ENCODE data around the gene DNAJB6. TPM values are rescaled to one million over a fixed set of nuclear protein-coding genes. Genes with fewer than 3 reads are reported as not detected.

DNAJB6 gene
- total RNA-seq, 1 experiment from 2014 or later, result 201 TPM

DNA sequence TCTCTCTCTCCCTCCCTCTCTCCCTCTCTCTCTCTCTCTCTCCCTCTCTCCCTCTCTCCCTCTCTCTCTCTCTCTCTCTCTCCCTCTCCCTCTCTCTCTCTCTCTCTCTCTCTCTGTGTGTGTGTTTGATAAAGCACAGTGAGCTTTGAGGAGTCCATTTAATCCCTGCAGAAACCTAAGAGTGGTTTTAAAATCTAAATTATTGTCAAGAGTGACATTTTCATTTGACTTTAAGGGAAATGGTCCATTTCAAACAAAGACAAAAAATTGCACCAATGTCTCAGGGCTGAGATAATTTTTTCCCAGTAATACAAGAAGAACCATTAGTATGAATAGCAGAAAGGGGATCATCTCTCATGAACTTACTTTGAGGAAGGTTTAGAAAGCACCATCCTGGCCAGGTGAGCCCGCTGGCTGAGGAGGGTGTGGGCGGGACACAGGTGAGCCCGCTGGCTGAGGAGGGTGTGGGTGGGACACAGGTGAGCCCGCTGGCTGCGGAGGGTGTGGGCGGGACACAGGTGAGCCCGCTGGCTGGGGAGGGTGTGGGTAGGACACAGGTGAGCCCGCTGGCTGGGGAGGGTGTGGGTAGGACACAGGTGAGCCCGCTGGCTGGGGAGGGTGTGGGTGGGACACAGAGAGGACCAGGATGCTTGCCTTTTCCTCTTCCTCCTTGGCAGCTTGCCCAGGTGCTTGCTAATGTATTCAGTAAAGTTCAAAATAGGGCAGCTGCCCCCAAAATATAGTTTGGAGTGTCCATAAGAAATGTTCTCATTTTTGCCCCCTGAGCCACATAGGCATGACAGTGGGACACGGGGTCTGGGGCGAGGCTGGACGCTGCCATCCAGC is 125.0 kb downstream of the DNAJB6 start:
- Histone ChIP-seq H3K4me1 (ENCODE audit: control insufficient read depth, insufficient read depth, low read length) (no peaks in the 10 kb centered on the region), H3K27me3 (ENCODE audit: control insufficient read depth, insufficient read depth, low read length) (no peaks in the 10 kb centered on the region), H3K36me3 (ENCODE audit: control insufficient read depth, insufficient read depth, low read length) (no peaks in the 10 kb centered on the region), H3K9me3 (ENCODE audit: control insufficient read depth, insufficient read depth, low read depth, low read length) (no peaks in the 10 kb centered on the region), H3K4me3 (ENCODE audit: low read depth in 2 of 2, low read length in 2 of 2) (no peak overlapping the region), H3K27ac (ENCODE audit: low read length) (no peak overlapping the region)
- intact Hi-C loops (cut with micrococcal nuclease; ENCODE audit: unreplicated experiment) (no loop called here), in situ Hi-C loops (cut with HindIII; ENCODE audit: low pct_unique_long_range_greater_than_20kb, low sequenced_read_pairs) (no loop called here)
- CTCF ChIA-PET, result no interaction called here
- ATAC-seq (no peak), DNase-seq (ENCODE audit: low read depth, low spot score) (no peak)
- no TSS peak for BruUV-seq (replicated peaks)
- TF ChIP-seq TCF7L2 (IDR thresholded peaks at IDR 0.05; ENCODE audit: low read depth, low read length) (no peak), SIN3A (IDR thresholded peaks at IDR 0.05; ENCODE audit: borderline replicate concordance, insufficient read depth, low read depth, low read length) (no peak), POLR2AphosphoS5 (IDR thresholded peaks at IDR 0.05; ENCODE audit: low read depth, low read length) (no peak)
- TF ChIP-seq, protein P1, sequence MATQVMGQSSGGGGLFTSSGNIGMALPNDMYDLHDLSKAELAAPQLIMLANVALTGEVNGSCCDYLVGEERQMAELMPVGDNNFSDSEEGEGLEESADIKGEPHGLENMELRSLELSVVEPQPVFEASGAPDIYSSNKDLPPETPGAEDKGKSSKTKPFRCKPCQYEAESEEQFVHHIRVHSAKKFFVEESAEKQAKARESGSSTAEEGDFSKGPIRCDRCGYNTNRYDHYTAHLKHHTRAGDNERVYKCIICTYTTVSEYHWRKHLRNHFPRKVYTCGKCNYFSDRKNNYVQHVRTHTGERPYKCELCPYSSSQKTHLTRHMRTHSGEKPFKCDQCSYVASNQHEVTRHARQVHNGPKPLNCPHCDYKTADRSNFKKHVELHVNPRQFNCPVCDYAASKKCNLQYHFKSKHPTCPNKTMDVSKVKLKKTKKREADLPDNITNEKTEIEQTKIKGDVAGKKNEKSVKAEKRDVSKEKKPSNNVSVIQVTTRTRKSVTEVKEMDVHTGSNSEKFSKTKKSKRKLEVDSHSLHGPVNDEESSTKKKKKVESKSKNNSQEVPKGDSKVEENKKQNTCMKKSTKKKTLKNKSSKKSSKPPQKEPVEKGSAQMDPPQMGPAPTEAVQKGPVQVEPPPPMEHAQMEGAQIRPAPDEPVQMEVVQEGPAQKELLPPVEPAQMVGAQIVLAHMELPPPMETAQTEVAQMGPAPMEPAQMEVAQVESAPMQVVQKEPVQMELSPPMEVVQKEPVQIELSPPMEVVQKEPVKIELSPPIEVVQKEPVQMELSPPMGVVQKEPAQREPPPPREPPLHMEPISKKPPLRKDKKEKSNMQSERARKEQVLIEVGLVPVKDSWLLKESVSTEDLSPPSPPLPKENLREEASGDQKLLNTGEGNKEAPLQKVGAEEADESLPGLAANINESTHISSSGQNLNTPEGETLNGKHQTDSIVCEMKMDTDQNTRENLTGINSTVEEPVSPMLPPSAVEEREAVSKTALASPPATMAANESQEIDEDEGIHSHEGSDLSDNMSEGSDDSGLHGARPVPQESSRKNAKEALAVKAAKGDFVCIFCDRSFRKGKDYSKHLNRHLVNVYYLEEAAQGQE (IDR thresholded peaks at IDR 0.05; ENCODE audit: insufficient read depth in 1 of 2, low read depth in 2 of 2, low read length in 1 of 2), result no peak
- TF ChIP-seq, protein P2, sequence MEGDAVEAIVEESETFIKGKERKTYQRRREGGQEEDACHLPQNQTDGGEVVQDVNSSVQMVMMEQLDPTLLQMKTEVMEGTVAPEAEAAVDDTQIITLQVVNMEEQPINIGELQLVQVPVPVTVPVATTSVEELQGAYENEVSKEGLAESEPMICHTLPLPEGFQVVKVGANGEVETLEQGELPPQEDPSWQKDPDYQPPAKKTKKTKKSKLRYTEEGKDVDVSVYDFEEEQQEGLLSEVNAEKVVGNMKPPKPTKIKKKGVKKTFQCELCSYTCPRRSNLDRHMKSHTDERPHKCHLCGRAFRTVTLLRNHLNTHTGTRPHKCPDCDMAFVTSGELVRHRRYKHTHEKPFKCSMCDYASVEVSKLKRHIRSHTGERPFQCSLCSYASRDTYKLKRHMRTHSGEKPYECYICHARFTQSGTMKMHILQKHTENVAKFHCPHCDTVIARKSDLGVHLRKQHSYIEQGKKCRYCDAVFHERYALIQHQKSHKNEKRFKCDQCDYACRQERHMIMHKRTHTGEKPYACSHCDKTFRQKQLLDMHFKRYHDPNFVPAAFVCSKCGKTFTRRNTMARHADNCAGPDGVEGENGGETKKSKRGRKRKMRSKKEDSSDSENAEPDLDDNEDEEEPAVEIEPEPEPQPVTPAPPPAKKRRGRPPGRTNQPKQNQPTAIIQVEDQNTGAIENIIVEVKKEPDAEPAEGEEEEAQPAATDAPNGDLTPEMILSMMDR (IDR thresholded peaks at IDR 0.05), result no peak
- POLR2A ChIA-PET, result no interaction called here

DNA sequence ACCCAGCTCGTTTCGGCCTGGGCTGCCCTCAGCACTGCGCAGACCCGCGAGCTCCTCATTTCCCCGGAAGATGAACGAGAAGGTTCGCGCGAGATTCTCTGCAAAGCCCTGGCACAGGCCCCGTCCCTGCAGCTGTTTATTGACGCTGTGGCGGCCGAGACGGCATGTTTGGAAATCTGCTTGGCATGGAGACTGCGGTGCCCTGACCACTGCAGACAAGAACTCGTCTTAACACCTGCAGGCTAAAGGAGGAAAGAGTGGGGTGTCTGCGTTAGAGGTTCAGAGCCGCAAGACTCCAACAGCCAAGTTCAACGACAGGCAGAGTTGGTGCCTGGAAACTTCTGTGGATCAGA is 125.6 kb downstream of the DNAJB6 start:
- H3K9me3 ChIP-seq (ENCODE audit: control insufficient read depth, insufficient read depth, low read depth, low read length), result no peaks in the 10 kb centered on the region
- H3K27ac ChIP-seq (ENCODE audit: low read length), result no peak overlapping the region
- BruUV-seq (replicated peaks), result no TSS peak
- no peaks in the 10 kb centered on the region for H3K4me1 ChIP-seq (ENCODE audit: control insufficient read depth, insufficient read depth, low read length)
- ChIA-PET CTCF (no interaction called here), POLR2A (no interaction called here)
- no peaks in the 10 kb centered on the region for H3K36me3 ChIP-seq (ENCODE audit: control insufficient read depth, insufficient read depth, low read length)
- TF ChIP-seq, protein P1 (IDR thresholded peaks at IDR 0.05; ENCODE audit: insufficient read depth in 1 of 2, low read depth in 2 of 2, low read length in 1 of 2), result no peak
- TF ChIP-seq, protein P2 (IDR thresholded peaks at IDR 0.05), result no peak
- TF ChIP-seq TCF7L2 (IDR thresholded peaks at IDR 0.05; ENCODE audit: low read depth, low read length), result no peak
- TF ChIP-seq SIN3A (IDR thresholded peaks at IDR 0.05; ENCODE audit: borderline replicate concordance, insufficient read depth, low read depth, low read length), result no peak
- TF ChIP-seq POLR2AphosphoS5 (IDR thresholded peaks at IDR 0.05; ENCODE audit: low read depth, low read length), result no peak
- DNase-seq (ENCODE audit: low read depth, low spot score), result no peak
- intact Hi-C loops (cut with micrococcal nuclease; ENCODE audit: unreplicated experiment) (no loop called here), in situ Hi-C loops (cut with HindIII; ENCODE audit: low pct_unique_long_range_greater_than_20kb, low sequenced_read_pairs) (no loop called here)
- no peak overlapping the region for H3K4me3 ChIP-seq (ENCODE audit: low read depth in 2 of 2, low read length in 2 of 2)
- no peaks in the 10 kb centered on the region for H3K27me3 ChIP-seq (ENCODE audit: control insufficient read depth, insufficient read depth, low read length)
- ATAC-seq, result peak; percentile 27; the same call in 1 of the 2 replicates
